ENCODE measurements around the gene PDE10A. TPM values are rescaled to one million over a fixed set of nuclear protein-coding genes. Genes with fewer than 3 reads are reported as not detected.
"Not testable (repeated sequence)": the region's sequence is repeated elsewhere in the genome, so short reads cannot be mapped to it uniquely, and the experiment has no call there.

PDE10A gene
- total and polyA plus RNA-seq, 4 experiments from 2014 or later = not detected

DNA sequence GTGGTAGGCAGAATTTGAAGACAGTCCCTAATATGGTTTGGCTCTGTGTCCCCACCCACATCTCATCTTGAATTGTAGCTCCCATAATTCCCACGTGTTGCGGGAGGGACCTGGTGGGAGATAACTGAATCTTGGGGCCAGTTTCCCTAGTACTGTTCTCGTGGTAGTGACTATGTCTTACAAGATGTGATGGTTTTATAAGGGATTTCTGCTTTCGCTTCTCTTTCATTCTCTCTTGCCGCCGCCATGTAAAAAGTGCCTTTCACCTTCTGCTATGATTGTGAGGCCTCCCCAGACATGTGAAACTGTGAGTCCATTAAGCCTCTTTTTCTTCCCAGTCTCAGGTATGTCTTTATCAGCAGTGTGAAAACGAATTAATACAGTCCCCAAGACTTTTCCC, 103.4 kb downstream of the PDE10A start:
- CTCF ChIA-PET (ENCODE audit: partially characterized antibody) = no interaction called here
- Histone ChIP-seq H3K27ac (ENCODE audit: low read depth, low read length) (no peak overlapping the region), H3K4me1 (ENCODE audit: insufficient read depth, low read length) (no peaks in the 10 kb centered on the region), H3K27me3 (ENCODE audit: insufficient read depth, low read length) (no peaks in the 10 kb centered on the region), H3K9me3 (ENCODE audit: control insufficient read depth in 1 of 2, low read length in 2 of 2) (no peaks in the 10 kb centered on the region), H3K4me3 (ENCODE audit: low read length in 2 of 2) (no peak overlapping the region), H3K36me3 (ENCODE audit: insufficient read depth, low read length) (no peaks in the 10 kb centered on the region)
- H3K4me1 Mint-ChIP-seq = no peaks in the 10 kb centered on the region
- H3K27me3 Mint-ChIP-seq = no peaks in the 10 kb centered on the region
- H3K4me3 Mint-ChIP-seq = no peak overlapping the region
- H3K36me3 Mint-ChIP-seq = no peaks in the 10 kb centered on the region
- POLR2A ChIA-PET (ENCODE audit: partially characterized antibody) = no interaction called here
- no peak overlapping the region for H3K27ac Mint-ChIP-seq
- no peak for DNase-seq
- peaks cover 0 to 4% (median 0%) of the 10 kb centered on the region in 8 donors for H3K9me3 Mint-ChIP-seq
- intact Hi-C loops (cut with micrococcal nuclease) = no loop called here

DNA sequence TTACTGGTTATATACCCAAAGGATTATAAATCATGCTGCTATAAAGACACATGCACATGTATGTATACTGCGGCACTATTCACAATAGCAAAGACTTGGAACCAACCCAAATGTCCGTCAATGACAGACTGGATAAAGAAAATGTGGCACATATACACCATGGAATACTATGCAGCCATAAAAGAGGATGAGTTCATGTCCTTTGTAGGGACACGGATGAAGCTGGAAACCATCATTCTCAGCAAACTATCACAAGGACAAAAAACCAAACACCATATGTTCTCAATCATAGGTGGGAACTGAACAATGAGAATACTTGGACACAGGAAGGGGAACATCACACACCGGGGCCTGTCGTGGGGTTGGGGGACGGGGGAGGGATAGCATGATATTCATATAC, 104.9 kb downstream of the PDE10A start:
- intact Hi-C loops (cut with micrococcal nuclease); H3K27me3 ChIP-seq (ENCODE audit: insufficient read depth, low read length); H3K4me3 Mint-ChIP-seq; POLR2A ChIA-PET (ENCODE audit: partially characterized antibody); H3K9me3 ChIP-seq (ENCODE audit: control insufficient read depth in 1 of 2, low read length in 2 of 2); H3K4me1 ChIP-seq (ENCODE audit: insufficient read depth, low read length); H3K27ac Mint-ChIP-seq; CTCF ChIA-PET (ENCODE audit: partially characterized antibody); H3K36me3 ChIP-seq (ENCODE audit: insufficient read depth, low read length); H3K9me3 Mint-ChIP-seq; H3K36me3 Mint-ChIP-seq; H3K27me3 Mint-ChIP-seq; DNase-seq; H3K27ac ChIP-seq (ENCODE audit: low read depth, low read length); H3K4me1 Mint-ChIP-seq; H3K4me3 ChIP-seq (ENCODE audit: low read length in 2 of 2): not testable (repeated sequence)

DNA sequence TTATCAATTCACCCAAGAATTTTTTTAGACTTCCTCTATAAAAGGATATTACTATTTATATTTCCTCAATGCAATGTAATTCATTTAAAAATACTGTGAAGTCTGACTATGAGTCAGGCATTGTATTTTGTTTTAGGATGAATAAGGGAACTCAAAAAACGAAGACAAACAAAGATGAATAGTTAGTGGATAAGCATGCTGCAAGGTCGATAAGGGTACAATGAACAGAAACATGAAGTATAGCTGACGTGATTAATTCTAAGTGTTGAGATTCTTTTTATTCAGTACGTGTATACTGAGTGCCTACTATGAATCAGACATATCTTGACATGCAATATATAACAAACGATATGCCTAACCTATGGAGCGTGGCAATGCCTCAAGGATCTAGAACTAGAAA, 105.4 kb downstream of the PDE10A start:
- no peaks in the 10 kb centered on the region for H3K4me1 Mint-ChIP-seq

DNA sequence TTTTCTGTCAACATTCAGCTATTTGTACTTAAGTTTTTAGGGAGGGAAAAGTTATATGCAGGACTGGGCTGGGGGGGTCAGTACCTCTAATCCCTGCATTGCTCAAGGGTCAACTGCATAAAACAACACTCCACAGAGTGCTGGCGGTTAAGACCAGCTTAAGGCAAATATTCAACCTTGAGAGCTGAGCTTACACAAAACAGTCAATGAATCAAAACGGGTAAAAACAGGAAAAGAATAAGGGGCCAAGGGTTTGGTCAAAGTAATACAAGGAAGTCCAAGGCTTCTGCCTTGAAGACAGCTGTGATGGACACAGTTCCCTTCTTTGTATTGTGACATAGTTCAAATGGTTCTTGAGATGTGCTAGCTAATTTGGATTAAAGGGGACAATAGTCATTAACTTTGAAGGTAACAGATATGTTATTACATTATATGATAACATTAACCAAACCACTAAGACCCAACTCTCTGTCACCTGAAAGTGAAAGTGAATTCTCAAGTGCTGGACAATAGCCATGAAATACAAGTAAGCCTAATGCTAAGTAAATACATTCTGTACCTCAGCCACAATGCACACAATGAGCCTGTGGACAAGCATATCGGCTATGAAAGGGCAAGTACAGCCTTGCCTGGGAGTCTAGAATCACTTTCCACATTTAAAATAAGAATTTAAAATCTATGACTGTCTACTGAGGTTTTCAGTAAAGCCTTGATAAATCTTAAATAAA, 106.8 kb downstream of the PDE10A start:
- no peak overlapping the region for H3K4me3 Mint-ChIP-seq
- intact Hi-C loops (cut with micrococcal nuclease) = no loop called here
- no peaks in the 10 kb centered on the region for H3K36me3 ChIP-seq (ENCODE audit: insufficient read depth, low read length)
- no peaks in the 10 kb centered on the region for H3K4me1 Mint-ChIP-seq
- no peaks in the 10 kb centered on the region for H3K36me3 Mint-ChIP-seq
- POLR2A ChIA-PET (ENCODE audit: partially characterized antibody) = no interaction called here
- CTCF ChIA-PET (ENCODE audit: partially characterized antibody) = no interaction called here
- no peaks in the 10 kb centered on the region for H3K27me3 ChIP-seq (ENCODE audit: insufficient read depth, low read length)
- no peaks in the 10 kb centered on the region for H3K27me3 Mint-ChIP-seq
- no peak overlapping the region for H3K27ac Mint-ChIP-seq
- no peak overlapping the region for H3K27ac ChIP-seq (ENCODE audit: low read depth, low read length)
- peaks cover 0 to 6% (median 0%) of the 10 kb centered on the region in 8 donors for H3K9me3 Mint-ChIP-seq
- H3K4me3 ChIP-seq (ENCODE audit: low read length in 2 of 2) = no peak overlapping the region
- DNase-seq = no peak
- no peaks in the 10 kb centered on the region for H3K9me3 ChIP-seq (ENCODE audit: control insufficient read depth in 1 of 2, low read length in 2 of 2)
- H3K4me1 ChIP-seq (ENCODE audit: insufficient read depth, low read length) = no peaks in the 10 kb centered on the region

More for the DNA sequence above, 105.4 kb downstream of the PDE10A start:
- CTCF ChIA-PET (ENCODE audit: partially characterized antibody) = no interaction called here
- no peak for DNase-seq
- Mint-ChIP-seq H3K27ac (no peak overlapping the region), H3K4me3 (no peak overlapping the region), H3K9me3 (peaks cover 0 to 6% (median 0%) of the 10 kb centered on the region in 8 donors), H3K36me3 (no peaks in the 10 kb centered on the region), H3K27me3 (no peaks in the 10 kb centered on the region)
- POLR2A ChIA-PET (ENCODE audit: partially characterized antibody) = no interaction called here
- intact Hi-C loops (cut with micrococcal nuclease) = no loop called here
- H3K27me3 ChIP-seq (ENCODE audit: insufficient read depth, low read length) = no peaks in the 10 kb centered on the region
- H3K4me3 ChIP-seq (ENCODE audit: low read length in 2 of 2) = no peak overlapping the region
- H3K9me3 ChIP-seq (ENCODE audit: control insufficient read depth in 1 of 2, low read length in 2 of 2) = no peaks in the 10 kb centered on the region
- H3K36me3 ChIP-seq (ENCODE audit: insufficient read depth, low read length) = no peaks in the 10 kb centered on the region
- no peaks in the 10 kb centered on the region for H3K4me1 ChIP-seq (ENCODE audit: insufficient read depth, low read length)
- H3K27ac ChIP-seq (ENCODE audit: low read depth, low read length) = no peak overlapping the region

- H3K27me3 Mint-ChIP-seq; H3K27ac ChIP-seq (ENCODE audit: low read depth, low read length); DNase-seq; H3K27me3 ChIP-seq (ENCODE audit: insufficient read depth, low read length); H3K36me3 ChIP-seq (ENCODE audit: insufficient read depth, low read length); CTCF ChIA-PET (ENCODE audit: partially characterized antibody); POLR2A ChIA-PET (ENCODE audit: partially characterized antibody); H3K9me3 Mint-ChIP-seq; H3K4me1 ChIP-seq (ENCODE audit: insufficient read depth, low read length); H3K36me3 Mint-ChIP-seq; H3K4me3 Mint-ChIP-seq; H3K9me3 ChIP-seq (ENCODE audit: control insufficient read depth in 1 of 2, low read length in 2 of 2); H3K27ac Mint-ChIP-seq; H3K4me3 ChIP-seq (ENCODE audit: low read length in 2 of 2); H3K4me1 Mint-ChIP-seq; intact Hi-C loops (cut with micrococcal nuclease): not testable (repeated sequence)
These were observed 108.4 kb downstream of the PDE10A start for GRCh38 chr6:165554644-165555043.

GRCh38 chr6:165552248-165552736, 110.7 kb downstream of the PDE10A start:
- DNase-seq = no peak
- Mint-ChIP-seq H3K27me3 (no peaks in the 10 kb centered on the region), H3K36me3 (no peaks in the 10 kb centered on the region), H3K4me1 (no peaks in the 10 kb centered on the region), H3K4me3 (no peak overlapping the region), H3K9me3 (peaks cover 0 to 6% (median 0%) of the 10 kb centered on the region in 8 donors), H3K27ac (no peak overlapping the region)
- POLR2A ChIA-PET (ENCODE audit: partially characterized antibody) = no interaction called here
- Histone ChIP-seq H3K27me3 (ENCODE audit: insufficient read depth, low read length) (no peaks in the 10 kb centered on the region), H3K4me1 (ENCODE audit: insufficient read depth, low read length) (no peaks in the 10 kb centered on the region), H3K9me3 (ENCODE audit: control insufficient read depth in 1 of 2, low read length in 2 of 2) (no peaks in the 10 kb centered on the region), H3K4me3 (ENCODE audit: low read length in 2 of 2) (no peak overlapping the region), H3K36me3 (ENCODE audit: insufficient read depth, low read length) (no peaks in the 10 kb centered on the region), H3K27ac (ENCODE audit: low read depth, low read length) (no peak overlapping the region)
- intact Hi-C loops (cut with micrococcal nuclease) = no loop called here
- CTCF ChIA-PET (ENCODE audit: partially characterized antibody) = no interaction called here

DNA sequence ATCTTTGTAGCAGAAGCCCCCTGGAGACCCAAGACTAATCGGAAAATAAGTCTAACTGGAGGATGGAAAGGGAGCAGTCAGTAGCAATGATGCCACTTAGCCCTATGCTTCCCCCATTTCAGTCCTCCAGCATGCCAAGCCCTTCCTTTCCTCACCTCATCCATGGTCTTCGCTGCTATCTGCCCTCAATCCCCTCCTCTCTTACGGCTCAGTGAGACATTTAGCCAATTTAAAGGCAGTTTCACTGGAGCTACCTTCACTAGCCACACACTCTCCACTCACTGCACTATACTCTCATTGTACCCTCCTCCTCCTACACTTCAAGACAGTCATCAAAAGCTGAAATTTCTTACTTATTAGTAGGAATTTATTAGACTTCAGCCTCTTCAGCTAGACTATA, 111.2 kb downstream of the PDE10A start:
- intact Hi-C loops (cut with micrococcal nuclease) = no loop called here
- no peaks in the 10 kb centered on the region for H3K27me3 ChIP-seq (ENCODE audit: insufficient read depth, low read length)
- no peaks in the 10 kb centered on the region for H3K27me3 Mint-ChIP-seq
- H3K4me1 ChIP-seq (ENCODE audit: insufficient read depth, low read length) = no peaks in the 10 kb centered on the region
- H3K36me3 Mint-ChIP-seq = no peaks in the 10 kb centered on the region
- H3K27ac Mint-ChIP-seq = no peak overlapping the region
- H3K4me1 Mint-ChIP-seq = no peaks in the 10 kb centered on the region
- H3K36me3 ChIP-seq (ENCODE audit: insufficient read depth, low read length) = no peaks in the 10 kb centered on the region
- no peak for DNase-seq
- CTCF ChIA-PET (ENCODE audit: partially characterized antibody) = no interaction called here
- no peak overlapping the region for H3K4me3 Mint-ChIP-seq
- no peak overlapping the region for H3K27ac ChIP-seq (ENCODE audit: low read depth, low read length)
- H3K9me3 ChIP-seq (ENCODE audit: control insufficient read depth in 1 of 2, low read length in 2 of 2) = no peaks in the 10 kb centered on the region
- peaks cover 0 to 6% (median 0%) of the 10 kb centered on the region in 8 donors for H3K9me3 Mint-ChIP-seq
- POLR2A ChIA-PET (ENCODE audit: partially characterized antibody) = no interaction called here
- H3K4me3 ChIP-seq (ENCODE audit: low read length in 2 of 2) = no peak overlapping the region
